Ectodermal cell (in vitro differentiated cells): ENCODE data around the gene ZNF341.

Experiments
- H3K27ac ChIP-seq: 2 replicates; pipeline ENCODE4 v1.7.0; 2013; ENCODE audit warnings: mild to moderate bottlenecking, low read depth, low read length; ENCODE audit not compliant: insufficient read depth, poor library complexity, severe bottlenecking
- H3K27me3 ChIP-seq: 2 replicates; pipeline ENCODE4 v1.7.0; 2013; ENCODE audit warnings: mild to moderate bottlenecking, low read length; ENCODE audit not compliant: insufficient read depth, control insufficient read depth, poor library complexity, severe bottlenecking
- H3K36me3 ChIP-seq: one replicate; pipeline ENCODE4 v1.7.0; 2013; ENCODE audit warnings: low read length; ENCODE audit not compliant: control insufficient read depth, insufficient read depth
- H3K4me1 ChIP-seq: one replicate; pipeline ENCODE4 v1.7.0; 2013; ENCODE audit warnings: low read length; ENCODE audit not compliant: control insufficient read depth, insufficient read depth
- H3K4me3 ChIP-seq: 2 replicates; pipeline ENCODE4 v1.7.0; 2013; ENCODE audit warnings: low read depth, low read length, control low read depth; ENCODE audit not compliant: insufficient read depth
- H3K9me3 ChIP-seq: 2 replicates; pipeline ENCODE4 v1.7.0; 2013; ENCODE audit warnings: mild to moderate bottlenecking, low read length, moderate library complexity; ENCODE audit not compliant: control insufficient read depth
- WGBS, 2 experiments: methylation state at CpG; one replicate each; pipeline ENCODE4 v1.1.7; 2013; ENCODE audit warnings: missing lambda C conversion rate in 2 of 2; 5-methylcytosine and 5-hydroxymethylcytosine counted together

The ZNF341 gene

GRCh38 chr20:33830371-33830770 is 98.6 kb downstream of the ZNF341 start:
- H3K27ac ChIP-seq, result no peak overlapping the region
- H3K4me1 ChIP-seq, result peaks cover 28% of the 10 kb centered on the region

GRCh38 chr20:33832103-33832804 is 100.5 kb downstream of the ZNF341 start:
- WGBS, 2 experiments, result 53 to 56% methylated on average over 9 to 10 of the region's 11 CpGs
- Histone ChIP-seq H3K27ac (peak overlapping the region; percentile 68), H3K4me1 (peaks cover 24% of the 10 kb centered on the region)

More at GRCh38 chr20:33830371-33830770, 98.6 kb downstream of the ZNF341 start:
- Histone ChIP-seq H3K4me3 (no peak overlapping the region), H3K9me3 (no peaks in the 10 kb centered on the region), H3K36me3 (no peaks in the 10 kb centered on the region), H3K27me3 (no peaks in the 10 kb centered on the region)
- WGBS, 2 experiments, result 83 to 91% methylated on average over 4 of the region's 4 CpGs

GRCh38 chr20:33833333-33833732 is 101.5 kb downstream of the ZNF341 start:
- Histone ChIP-seq H3K4me3 (no peak overlapping the region), H3K9me3 (no peaks in the 10 kb centered on the region), H3K36me3 (no peaks in the 10 kb centered on the region), H3K4me1 (peaks cover 24% of the 10 kb centered on the region), H3K27ac (no peak overlapping the region), H3K27me3 (no peaks in the 10 kb centered on the region)
- 9 to 22% methylated on average over 1 of the region's 1 CpG for WGBS, 2 experiments

More at GRCh38 chr20:33832103-33832804, 100.5 kb downstream of the ZNF341 start:
- Histone ChIP-seq H3K4me3 (no peak overlapping the region), H3K27me3 (no peaks in the 10 kb centered on the region), H3K9me3 (no peaks in the 10 kb centered on the region), H3K36me3 (no peaks in the 10 kb centered on the region)

- Histone ChIP-seq H3K4me3 (no peak overlapping the region), H3K4me1 (peaks cover 14% of the 10 kb centered on the region), H3K9me3 (no peaks in the 10 kb centered on the region), H3K27me3 (no peaks in the 10 kb centered on the region), H3K36me3 (no peaks in the 10 kb centered on the region), H3K27ac (no peak overlapping the region)
- 93 to 94% methylated on average over 8 to 9 of the region's 9 CpGs for WGBS, 2 experiments
Observed at GRCh38 chr20:33835615-33836172, 103.9 kb downstream of the ZNF341 start.

GRCh38 chr20:33836277-33836676 is 104.5 kb downstream of the ZNF341 start:
- no peak overlapping the region for H3K4me3 ChIP-seq
- H3K36me3 ChIP-seq, result no peaks in the 10 kb centered on the region
- no peak overlapping the region for H3K27ac ChIP-seq
- no peaks in the 10 kb centered on the region for H3K27me3 ChIP-seq
- peaks cover 14% of the 10 kb centered on the region for H3K4me1 ChIP-seq
- H3K9me3 ChIP-seq, result no peaks in the 10 kb centered on the region
- 95 to 96% methylated on average over 2 of the region's 2 CpGs for WGBS, 2 experiments

GRCh38 chr20:33837096-33837830 is 105.5 kb downstream of the ZNF341 start:
- H3K4me3 ChIP-seq, result no peak overlapping the region
- peaks cover 9% of the 10 kb centered on the region for H3K4me1 ChIP-seq
- H3K27ac ChIP-seq, result no peak overlapping the region
- WGBS, 2 experiments, result 95 to 100% methylated on average over 5 of the region's 5 CpGs
- no peaks in the 10 kb centered on the region for H3K9me3 ChIP-seq
- no peaks in the 10 kb centered on the region for H3K27me3 ChIP-seq
- no peaks in the 10 kb centered on the region for H3K36me3 ChIP-seq

- H3K27ac ChIP-seq, result no peak overlapping the region
- H3K4me3 ChIP-seq, result no peak overlapping the region
- no peaks in the 10 kb centered on the region for H3K9me3 ChIP-seq
- H3K4me1 ChIP-seq, result peaks cover 17% of the 10 kb centered on the region
- 92 to 95% methylated on average over 8 of the region's 8 CpGs for WGBS, 2 experiments
- no peaks in the 10 kb centered on the region for H3K36me3 ChIP-seq
- no peaks in the 10 kb centered on the region for H3K27me3 ChIP-seq
Observed at GRCh38 chr20:33838035-33838864, 106.5 kb downstream of the ZNF341 start.

GRCh38 chr20:33839591-33839990 is 107.8 kb downstream of the ZNF341 start:
- Histone ChIP-seq H3K4me3 (no peak overlapping the region), H3K4me1 (peaks cover 11% of the 10 kb centered on the region), H3K27ac (no peak overlapping the region), H3K9me3 (no peaks in the 10 kb centered on the region), H3K27me3 (no peaks in the 10 kb centered on the region), H3K36me3 (no peaks in the 10 kb centered on the region)
- WGBS, 2 experiments, result 93 to 98% methylated on average over 3 of the region's 3 CpGs

- peaks cover 11% of the 10 kb centered on the region for H3K4me1 ChIP-seq
- H3K4me3 ChIP-seq, result no peak overlapping the region
- WGBS, 2 experiments, result 95 to 96% methylated on average over 7 of the region's 7 CpGs
- H3K9me3 ChIP-seq, result no peaks in the 10 kb centered on the region
- no peaks in the 10 kb centered on the region for H3K27me3 ChIP-seq
- no peaks in the 10 kb centered on the region for H3K36me3 ChIP-seq
- no peak overlapping the region for H3K27ac ChIP-seq
Observed at GRCh38 chr20:33840160-33840559, 108.4 kb downstream of the ZNF341 start.
